Renal pelvis (tissue), 4 donors: ENCODE data around the gene SYMPK. TPM values are rescaled to one million over a fixed set of nuclear protein-coding genes. Genes with fewer than 3 reads are reported as not detected.
A peak's percentile ranks its signal among the peaks of the same experiment; 100 is the strongest.

Experiments used
- DNase-seq: peaks from one replicate; pipeline ENCODE4 v3.0.0-alpha.2; 2013
- polyA plus RNA-seq, 3 donors: library from polyadenylated mRNA; unstranded; fragments of 120-200 nt; gene quantifications; one replicate each; pipeline ENCODE4 v1.2.1, GENCODE V29; 2013; ENCODE audit not compliant: insufficient read length in 3 of 3

SYMPK gene
- polyA plus RNA-seq, 3 donors, result 60.4 to 72.1 (median 66.5) TPM

DNA sequence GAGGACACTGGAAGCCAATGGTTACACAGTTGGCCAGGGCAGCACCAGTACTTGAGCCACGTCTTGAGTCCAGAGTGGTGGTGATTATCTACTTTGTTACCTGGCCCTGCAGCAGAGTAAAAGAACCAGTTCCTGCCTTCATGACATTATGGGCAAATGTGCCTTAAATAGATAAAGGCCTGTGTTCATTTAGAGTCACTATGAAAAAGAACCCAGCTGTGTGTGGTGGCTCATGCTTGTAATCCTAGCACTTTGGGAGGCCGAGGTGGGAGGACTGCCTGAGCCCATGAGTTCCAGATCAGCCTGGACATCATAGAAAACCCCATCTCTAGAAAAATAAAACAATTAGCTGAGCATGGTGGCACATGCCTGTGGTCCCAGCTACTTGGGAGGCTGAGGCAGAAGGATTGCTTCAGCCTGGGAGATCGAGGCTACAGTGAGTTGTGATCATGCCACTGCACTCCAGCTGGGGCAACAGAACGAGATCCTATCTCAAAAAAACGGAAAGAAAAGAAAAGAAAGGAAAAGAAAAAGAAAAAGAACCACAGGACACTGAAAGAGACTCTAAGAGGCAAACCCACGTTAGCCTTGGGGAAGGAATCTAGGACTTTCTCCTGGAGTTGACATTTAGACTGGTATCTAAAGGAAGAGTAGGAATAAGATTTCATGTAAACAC is 26.4 kb upstream of the SYMPK start:
- no peak for DNase-seq

DNA sequence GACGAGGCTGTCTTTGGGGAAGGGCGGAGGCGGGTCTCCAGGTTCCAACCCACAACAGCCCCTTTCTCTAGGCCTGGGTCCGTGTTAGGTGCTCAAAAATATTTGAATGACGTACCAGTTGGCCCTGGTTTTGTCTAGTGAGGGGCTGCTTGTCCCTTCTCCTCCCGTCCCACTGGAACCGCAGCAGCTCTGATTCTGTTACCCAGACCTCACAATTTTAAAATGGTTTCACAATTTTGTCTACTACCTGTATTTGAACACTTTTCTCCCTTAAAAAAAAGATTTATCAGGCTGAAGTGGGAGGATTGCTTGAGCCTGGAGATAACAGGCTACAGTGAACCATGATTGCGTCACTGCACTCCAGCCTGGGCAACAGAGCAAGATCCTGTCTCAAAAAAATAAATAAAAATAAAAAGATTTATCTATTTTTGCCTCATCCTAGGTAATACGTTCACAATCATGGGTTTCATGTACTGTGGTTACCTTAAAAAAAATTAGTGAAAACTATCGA is 24.3 kb upstream of the SYMPK start:
- DNase-seq, result no peak

DNA sequence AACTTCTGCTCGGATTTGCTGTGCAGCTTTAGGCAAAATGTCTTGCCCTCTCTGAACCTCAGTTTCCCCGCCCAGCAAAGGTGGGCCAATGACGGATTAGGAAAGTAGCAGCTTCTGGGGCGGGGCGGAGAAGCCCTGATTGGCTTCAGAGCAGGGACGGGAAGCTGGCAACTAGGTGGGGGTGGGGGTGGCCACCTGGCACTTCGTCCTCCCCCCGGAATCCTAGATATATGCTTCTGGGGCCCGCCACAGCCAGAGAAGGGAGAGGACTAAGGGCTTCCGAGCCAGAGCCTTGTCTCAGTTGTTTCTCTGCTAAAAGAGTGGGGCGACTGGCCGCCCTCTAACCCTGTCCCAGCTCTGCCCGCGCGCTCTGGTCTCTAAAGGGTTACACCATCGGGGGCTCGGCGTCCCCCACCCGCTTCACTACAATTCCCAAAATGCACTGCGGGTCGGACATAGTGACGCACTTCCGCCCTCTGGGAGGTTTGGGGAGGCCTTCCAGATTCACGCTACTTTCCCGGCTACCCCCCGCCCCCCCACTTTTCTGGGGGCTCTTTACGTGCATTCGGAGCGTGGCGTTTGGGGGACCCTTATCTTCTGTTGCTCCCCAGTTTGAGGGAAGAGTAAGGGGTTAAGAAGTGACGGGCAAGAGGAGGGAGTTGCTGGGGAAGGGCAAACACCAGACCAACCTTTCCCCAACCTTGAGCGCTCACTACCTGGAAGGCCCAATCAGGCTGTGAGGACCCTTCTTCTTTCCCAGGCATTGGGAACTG is 23.7 kb upstream of the SYMPK start:
- peak; percentile 94 for DNase-seq

DNA sequence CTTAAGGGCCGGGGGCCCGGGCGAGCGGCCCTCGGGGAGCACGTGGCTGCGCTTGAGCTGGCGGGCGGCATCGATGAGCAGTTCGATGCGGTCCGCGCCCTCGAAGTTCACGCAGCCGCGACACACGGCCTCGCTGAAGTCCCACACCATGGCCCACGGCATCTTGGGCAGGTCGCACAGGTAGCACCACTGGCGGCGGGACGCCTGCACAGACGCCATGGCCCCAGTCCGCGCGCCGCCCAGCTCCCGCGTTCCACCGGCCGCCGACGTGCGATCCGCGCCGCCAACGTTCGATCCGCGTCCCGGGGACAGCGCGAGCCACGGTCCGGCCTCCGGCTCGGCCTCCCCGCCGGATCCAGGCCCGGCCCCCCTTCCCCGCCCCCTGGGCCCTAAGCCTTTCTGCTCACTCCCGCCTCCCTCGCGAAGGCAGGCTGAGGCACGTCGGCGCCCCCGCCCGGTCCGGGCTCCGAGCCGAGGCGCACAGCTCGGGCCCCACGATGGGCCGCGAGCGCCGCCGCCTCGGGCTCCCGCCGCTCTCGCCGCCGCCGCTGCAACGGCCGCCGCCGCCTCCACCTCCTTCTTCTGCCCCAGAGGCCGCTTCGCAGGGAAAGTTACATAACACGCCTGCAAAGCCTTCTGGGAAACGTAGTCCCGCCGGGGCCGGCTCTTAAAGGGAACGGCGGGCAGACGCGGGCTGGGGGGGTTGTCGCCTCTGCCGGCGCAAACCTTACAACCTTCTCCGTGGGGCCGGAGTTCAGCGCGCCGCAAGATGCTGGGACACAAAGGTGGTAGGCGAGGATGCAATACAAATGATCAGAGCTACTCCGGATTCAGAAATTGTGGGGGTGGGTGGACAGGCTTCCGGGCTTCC is 22.8 kb upstream of the SYMPK start, which contains the start of gene IRF2BP1:
IRF2BP1 (minus strand) TSS at position 586 of the 871 bp plus-strand sequence; CDS start at position 219, 367 bp downstream.
- peak; percentile 93 for DNase-seq

DNA sequence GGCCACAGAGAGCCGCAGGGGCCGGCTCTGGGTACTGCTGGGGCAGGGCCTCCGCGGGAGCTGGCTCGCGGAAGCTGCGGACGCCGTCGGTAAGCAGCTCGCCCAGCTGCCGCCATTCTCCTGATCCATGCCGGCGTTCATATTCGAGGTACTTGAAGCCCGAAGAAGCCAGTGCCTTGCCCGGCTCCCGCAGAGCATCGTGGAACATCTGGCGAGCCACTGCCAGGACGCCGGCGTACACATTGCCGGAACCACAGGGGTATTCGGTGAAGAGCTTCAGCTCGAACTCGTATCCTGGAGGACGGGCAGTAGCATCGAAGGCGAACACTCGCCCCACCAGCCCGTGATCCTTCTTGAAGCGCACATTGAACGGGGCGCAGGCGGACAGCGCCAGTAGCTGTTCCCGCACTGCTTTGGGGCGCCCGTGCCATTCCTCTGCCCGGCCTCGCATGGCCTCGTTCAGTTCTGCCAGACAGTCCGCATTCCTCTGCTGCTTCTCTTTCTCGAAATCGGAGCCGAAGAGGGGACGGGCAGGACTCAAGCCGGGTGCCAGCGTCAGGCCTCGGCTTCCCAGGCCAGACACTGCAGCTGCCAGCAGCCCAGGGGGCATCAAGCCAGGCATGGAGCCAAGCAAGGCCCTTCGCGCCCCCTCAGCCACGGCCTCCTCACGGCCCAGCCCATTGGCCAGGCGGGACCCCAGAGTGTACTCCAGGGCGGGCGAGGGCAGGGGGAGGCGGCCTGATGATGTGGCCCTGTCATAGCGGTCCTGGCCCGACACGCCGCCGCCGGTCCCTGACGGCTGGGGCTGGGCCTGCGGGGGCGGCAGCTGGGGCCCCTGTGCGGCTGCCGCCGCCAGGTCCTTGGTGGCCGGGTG is 22.0 kb upstream of the SYMPK start:
- no peak for DNase-seq

DNA sequence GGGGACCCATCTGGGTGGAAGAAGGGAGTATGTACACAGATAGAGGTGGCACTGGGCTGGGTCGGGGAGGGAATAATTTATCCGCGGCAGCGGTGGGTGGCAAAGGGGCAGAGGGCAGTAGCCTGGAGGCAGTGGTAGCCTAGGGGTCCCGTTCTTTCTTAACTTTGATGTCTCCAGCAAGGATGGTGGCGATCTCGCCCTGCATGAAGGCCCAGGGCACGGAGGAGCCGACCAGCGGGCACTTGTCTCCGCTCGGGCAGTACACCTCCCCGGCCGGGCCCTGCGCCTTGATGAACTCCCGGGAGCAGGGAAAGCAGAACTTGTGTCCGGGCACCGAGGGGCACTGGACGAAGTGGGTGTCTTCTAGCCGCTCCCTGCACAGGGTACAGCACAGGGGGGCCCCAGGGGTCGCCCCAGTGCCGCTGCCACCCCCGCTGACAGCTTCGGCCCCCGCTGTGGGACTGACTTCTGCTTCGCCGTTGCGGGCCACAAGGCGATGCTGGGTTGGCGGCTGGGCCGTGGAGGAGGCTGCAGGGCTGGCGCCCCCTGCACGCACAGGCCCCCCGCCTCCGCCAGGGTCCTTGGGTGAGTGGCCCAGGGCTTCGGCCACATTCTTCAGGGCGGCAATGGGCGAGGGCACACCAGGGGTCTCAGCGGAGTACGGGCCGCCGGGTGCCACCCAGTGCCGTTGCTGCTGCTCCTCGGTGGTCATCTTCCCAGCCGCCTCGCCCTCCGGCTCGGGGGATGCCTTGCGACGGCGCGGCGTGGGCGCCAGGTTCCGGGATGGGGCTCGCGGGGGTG is 21.1 kb upstream of the SYMPK start:
- no peak for DNase-seq

DNA sequence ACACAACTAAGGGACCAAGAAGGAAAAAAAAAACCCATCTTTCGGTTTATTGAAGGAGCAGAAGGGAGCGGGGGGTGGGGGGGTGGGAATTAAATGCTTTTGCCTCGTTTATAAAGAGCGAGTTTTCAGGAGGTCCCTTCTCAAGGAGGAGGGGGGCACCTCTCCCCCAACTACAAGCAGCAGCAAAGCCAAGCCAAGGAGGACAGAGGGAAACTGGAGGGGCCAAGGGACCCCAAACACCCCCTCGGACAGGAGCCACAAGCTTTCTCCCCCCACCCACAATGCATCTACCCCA is 20.6 kb upstream of the SYMPK start:
- no peak for DNase-seq

DNA sequence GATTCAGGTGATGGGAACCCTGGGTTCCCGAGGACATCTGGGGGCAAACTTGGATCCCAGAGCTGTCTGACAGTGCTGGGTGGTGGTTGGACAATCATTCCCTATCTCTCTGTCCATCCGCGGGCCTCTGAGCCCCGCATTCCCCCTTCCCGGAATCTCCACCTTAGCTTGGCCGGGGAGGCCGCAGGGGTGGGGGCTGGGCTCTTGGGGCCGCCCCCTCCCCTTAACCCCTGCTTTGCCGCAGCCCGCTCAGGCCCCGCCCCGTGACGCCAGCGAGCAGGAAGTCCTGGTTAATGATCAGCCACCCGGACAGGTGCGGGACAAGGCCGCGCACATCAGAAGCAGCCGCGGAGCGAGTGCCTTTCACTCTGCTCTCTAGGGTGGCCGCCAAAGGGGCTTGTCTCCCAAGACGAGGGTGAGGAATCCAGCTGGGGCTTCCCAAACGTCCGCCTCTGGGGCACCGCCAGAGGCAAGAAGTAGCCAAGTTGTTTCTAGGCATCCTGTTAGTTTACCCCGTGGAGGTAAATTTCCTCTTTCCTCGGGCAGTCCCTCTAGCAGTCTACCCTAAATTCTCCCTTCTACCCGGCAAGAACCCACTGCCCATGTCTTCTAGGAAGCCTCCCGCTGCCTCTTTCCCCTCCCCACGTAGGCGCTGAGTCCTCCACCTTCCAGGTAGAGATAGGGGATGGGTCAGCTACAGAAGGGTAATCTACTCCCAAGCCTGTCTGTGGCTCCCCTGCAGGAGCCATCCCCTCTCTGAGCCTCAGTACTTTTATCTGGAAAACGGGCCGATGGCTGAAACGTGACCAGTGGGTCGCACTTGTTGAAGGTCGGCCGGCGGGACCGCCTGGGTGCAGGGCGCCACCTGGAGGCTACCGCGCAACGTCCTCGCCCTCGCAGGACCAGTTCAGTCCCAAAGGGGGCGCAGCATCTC is 20.0 kb upstream of the SYMPK start:
- peak; percentile 81 for DNase-seq

DNA sequence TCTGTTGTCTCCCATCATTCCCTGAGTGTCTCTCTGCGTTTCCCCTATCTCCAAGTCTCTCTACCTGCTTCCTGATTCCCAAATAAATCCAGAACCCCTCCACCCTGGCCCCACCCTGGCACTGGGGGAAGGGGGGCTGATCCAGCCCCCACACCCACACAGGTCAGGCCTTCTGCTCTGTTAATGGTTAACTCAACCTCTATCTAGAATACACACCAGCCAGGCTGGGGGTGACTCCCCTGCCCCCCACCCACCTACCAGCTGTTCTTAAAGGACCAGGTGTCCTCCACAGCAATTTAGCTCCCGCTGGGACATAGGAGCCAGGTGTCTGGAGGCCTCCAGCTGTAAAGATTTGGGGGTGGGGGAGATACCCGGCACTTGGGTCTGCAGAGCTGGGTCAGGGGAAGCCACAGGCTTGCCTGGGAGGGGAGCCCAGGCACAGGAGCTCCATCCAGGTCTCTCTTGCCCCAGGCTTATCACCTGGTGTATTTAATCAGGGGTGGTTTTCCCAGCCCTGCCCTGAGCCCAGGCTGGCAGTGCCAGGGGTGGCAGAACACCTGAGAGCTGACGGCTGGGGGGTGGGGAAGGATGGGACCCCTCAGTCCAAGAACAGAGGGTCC is 19.1 kb upstream of the SYMPK start:
- DNase-seq, result peak; percentile 15

DNA sequence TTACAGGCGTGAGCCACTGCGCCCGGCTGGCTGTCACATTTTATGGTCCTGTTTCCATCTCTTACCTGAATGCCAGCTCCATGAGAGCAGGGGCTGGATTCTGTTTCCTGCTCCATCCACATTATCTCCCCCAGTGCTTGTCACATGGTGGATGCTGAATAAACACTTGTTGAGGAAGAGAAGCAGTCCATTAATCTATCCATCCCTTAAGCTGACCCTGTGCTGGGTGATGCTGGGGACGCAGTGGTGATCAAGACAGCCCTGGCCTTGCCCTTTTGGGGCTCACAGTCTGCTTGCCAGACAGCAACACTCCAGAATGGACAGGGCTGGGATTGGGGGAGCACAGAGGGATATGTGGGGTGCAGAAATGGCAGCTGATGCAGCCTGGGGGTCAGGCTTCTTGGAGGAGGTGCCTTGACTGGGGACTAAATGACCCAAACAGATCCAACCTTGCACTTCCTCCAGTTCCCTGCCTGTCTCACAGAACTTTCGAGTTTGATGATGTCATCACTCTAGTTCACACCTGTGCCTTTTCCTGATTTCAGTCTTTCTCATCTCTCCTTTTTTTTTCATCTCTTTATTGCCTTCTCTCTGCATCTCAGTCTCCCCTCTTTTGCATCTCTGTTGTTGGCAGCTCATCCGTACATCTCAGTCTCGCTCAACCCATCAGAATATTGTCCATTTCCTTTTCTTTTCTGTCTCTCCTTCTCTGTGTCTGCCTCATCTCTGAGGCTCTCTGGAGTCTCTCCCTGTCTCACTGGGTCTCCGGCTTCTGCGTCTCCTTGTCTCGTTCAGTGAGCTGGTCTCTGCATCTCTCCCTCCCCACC is 18.3 kb upstream of the SYMPK start:
- no peak for DNase-seq

DNA sequence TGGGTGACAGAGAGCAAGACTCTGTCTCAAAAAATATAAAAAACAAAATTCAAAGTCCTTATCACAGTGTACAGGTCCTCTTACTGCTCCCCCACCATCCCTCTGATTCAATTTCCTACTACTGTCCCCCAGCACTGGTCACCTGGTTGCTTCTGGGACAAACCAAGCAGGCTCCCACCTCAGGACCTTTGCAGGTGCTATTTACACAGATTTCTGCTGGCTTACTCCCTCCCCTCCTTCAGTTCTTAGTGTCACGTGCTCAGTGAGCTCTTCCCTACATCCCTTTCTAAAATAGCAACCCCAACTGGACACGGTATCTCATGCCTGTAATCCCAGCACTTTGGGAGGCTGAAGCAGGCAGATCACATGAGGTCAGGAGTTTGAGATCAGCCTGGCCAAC is 17.0 kb upstream of the SYMPK start:
- DNase-seq, result no peak

DNA sequence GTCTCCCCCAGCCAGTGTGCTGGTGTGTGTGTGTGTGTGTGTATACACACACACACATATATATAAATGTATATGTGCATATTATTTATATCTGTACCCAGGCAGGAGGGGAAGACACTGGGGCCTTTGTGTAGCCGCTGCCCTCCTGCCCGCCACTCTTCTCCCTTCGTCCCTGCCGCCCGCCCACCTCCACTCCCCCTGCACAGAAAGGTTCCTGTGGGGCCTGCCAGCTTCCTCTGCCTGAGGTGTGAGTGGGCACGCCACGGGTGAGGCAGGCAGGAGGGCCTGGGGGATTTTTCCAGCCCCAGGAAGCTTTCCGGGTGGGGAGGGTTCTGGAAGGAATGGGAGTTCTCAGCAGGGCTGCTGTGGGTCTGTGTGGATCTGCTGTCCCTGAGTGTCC is 16.1 kb upstream of the SYMPK start:
- no peak for DNase-seq

DNA sequence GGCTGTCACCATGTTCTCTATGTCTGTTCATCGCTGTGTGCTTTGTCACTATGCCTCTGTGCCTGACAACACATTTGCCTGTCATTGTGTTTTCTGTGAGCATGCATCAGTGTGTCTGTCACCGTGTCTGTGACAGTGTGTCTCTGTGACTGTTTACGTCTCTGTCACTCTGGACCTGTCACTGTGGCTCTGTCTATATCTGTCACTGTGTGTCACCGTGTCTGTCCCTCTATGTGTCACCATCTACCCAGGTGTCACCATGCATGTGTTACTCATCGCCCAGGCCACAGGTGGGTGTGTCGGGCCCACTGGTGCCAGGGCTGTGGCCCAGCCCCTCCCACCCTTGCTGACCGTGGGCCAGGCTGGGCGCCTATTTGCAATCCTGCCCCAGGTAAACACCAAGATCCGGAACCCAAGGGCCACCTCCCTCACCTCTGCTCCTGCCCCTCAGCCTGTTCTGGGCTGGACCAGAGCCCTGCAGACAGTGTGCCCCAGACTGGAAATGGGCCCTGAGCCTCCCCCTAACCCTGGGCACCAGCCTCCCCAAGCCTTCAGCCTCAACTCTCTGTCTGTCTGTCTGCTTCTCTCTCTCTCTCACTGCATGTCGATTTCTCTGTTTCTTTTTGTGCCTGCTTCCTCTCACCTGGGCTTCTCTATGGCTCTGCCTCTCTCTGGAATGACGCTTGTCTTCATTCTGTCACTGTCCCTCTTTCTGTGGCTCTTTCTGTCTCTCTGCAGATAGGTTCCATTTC is 15.3 kb upstream of the SYMPK start:
- DNase-seq, result no peak

DNA sequence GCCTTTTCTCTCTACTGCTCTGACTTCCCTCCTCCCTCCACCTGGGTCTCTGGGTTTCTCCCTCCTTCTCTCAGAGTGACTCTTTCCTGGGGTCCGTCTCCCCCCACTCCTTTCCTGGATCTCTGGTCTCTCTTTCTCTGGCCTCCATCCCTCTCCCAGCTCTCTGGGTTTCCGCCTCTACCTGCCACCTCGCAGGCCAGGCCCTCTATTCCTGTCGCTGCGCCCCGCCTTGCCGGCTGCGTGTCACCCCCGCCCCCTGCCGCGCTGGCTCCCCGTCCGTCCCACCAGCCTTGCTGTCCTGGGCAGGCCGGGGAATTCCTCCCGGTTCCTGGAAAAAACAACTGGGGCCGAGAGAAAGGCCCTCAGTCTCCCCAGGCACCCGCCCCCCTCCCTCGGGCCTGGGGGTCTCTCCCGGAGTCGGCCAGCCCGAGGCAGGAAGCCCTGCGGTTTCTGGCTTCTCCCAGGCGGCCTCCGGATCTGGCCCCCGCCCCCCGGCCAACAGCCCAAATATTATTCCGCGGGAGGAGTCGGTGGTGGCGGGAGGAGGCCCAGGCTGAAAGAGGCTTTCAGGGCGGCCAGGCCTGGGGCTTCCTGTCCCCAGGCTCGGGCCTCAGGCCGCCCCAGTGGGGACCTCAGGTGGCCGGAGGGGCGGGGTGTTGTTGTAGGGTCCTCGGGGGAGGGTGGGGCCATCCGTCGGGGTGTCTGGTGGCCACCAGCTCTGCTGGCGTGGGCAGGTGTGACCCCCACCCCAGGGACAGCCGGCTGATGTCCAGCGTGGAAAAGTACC is 13.7 kb upstream of the SYMPK start:
- DNase-seq, result peak; percentile 57

DNA sequence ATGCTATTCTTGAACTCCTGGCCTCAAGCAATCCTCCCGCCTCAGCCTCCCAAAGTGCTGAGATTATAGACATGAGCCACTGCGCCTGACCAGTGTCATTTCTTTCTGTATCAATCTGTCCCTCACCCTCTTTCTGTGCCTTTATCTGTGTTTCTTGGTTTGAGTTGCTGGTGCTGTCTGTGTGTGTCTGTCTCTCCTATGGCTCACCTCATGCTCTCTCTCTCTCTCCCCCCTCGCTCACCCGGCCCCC is 13.1 kb upstream of the SYMPK start:
- DNase-seq, result no peak

DNA sequence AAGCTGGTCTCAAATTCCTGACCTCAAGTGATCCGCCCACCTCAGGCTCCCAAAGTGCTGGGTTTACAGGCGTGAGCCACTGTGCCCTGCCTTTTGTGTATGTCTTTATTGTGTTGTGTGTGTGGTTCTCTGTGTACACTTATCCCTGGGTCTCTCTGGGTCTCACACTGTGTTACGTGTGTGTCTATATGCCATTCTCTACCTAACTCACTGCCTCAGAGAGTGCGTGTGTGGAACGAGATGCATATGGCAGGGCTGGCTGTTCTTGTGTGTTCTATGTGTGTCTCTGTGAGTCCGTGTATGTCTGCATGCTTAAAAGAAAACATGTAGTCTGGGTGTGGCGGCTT is 11.6 kb upstream of the SYMPK start:
- no peak for DNase-seq

DNA sequence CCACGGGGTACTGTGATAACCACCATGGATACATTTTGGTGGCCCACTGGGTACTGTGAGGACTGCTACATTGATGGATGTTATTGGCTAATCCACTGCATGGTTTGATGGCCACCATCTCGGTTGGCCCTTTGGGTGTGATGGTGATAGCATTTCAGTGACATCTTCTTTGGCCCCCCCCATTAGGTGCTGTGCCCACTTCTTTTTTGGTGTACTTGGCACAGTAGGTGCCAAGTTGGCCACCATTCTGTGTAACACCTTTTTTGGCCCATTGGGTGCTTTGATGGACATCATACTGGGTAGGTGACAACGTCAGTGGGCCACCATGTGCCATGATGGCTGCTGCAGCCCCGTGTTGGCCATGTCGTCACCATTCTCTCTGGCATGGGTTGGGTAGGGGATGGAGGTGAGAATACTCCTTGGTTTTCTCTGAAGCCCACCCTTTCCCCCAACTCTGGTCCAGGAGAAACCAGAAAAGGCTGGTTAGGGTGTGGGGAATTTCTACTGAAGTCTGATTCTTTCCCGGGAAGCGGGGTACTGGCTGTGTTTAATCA is 10.3 kb upstream of the SYMPK start:
- no peak for DNase-seq
